Mesothelial cell of epicardium (in vitro differentiated cells): Measurements from ENCODE around the gene TPK1. TPM values are rescaled to one million over a fixed set of nuclear protein-coding genes. Genes with fewer than 3 reads are reported as not detected.

Experiments
- DNase-seq, 2 experiments: peaks; one replicate each; pipeline ENCODE4 v3.0.0; 2021; ENCODE audit warnings: low spot score in 2 of 2; ENCODE audit not compliant: unreplicated experiment in 2 of 2
- H3K27ac Mint-ChIP-seq: 2 replicates; pipeline ENCODE4 v1.8.0; 2021; ENCODE audit warnings: mixed read lengths
- H3K27me3 Mint-ChIP-seq: 2 replicates; pipeline ENCODE4 v1.8.0; 2021; ENCODE audit warnings: low read depth, mixed read lengths
- H3K36me3 Mint-ChIP-seq: 2 replicates; pipeline ENCODE4 v1.8.0; 2021; ENCODE audit warnings: mixed read lengths
- H3K4me1 Mint-ChIP-seq: 2 replicates; pipeline ENCODE4 v1.8.0; 2021; ENCODE audit warnings: mixed read lengths
- H3K4me3 Mint-ChIP-seq: 2 replicates; pipeline ENCODE4 v1.8.0; 2021; ENCODE audit warnings: mild to moderate bottlenecking, moderate library complexity, mixed read lengths
- H3K9me3 Mint-ChIP-seq: 2 replicates; pipeline ENCODE4 v1.8.0; 2021; ENCODE audit warnings: mixed read lengths
- CTCF ChIP-seq: fragments of 200-600 bp; sonication (generic); IDR thresholded peaks from one replicate; pipeline ENCODE4 v1.5.0; 2021; ENCODE audit warnings: antibody characterized with exemption; ENCODE audit not compliant: unreplicated experiment
- total RNA-seq: library from RNA; stranded (reverse); gene quantifications from 3 replicates; pipeline ENCODE4 v1.2.1, GENCODE V29; 2021

Gene TPK1
- total RNA-seq, 1 donor from 2014 or later, result 3.3 TPM

GRCh38 chr7:144487901-144488300 lies 348.0 kb downstream of the TPK1 start:
- Mint-ChIP-seq H3K27ac (no peak overlapping the region), H3K36me3 (no peaks in the 10 kb centered on the region), H3K9me3 (peaks cover 7% of the 10 kb centered on the region), H3K4me3 (no peak overlapping the region), H3K4me1 (peaks cover 11% of the 10 kb centered on the region), H3K27me3 (peaks cover 49% of the 10 kb centered on the region)
- DNase-seq, result no peak
- TF ChIP-seq CTCF, result no peak

- peaks cover 7% of the 10 kb centered on the region for H3K9me3 Mint-ChIP-seq
- no peak overlapping the region for H3K4me3 Mint-ChIP-seq
- H3K36me3 Mint-ChIP-seq, result no peaks in the 10 kb centered on the region
- no peak for DNase-seq
- peaks cover 5% of the 10 kb centered on the region for H3K4me1 Mint-ChIP-seq
- no peak for TF ChIP-seq CTCF
- H3K27me3 Mint-ChIP-seq, result peaks cover 35% of the 10 kb centered on the region
- H3K27ac Mint-ChIP-seq, result no peak overlapping the region
These were observed 351.4 kb downstream of the TPK1 start for GRCh38 chr7:144484445-144484844.

- peaks cover 7% of the 10 kb centered on the region for H3K9me3 Mint-ChIP-seq
- TF ChIP-seq CTCF, result no peak
These were observed 352.7 kb downstream of the TPK1 start for GRCh38 chr7:144483189-144483588.

GRCh38 chr7:144481833-144482232 lies 354.0 kb downstream of the TPK1 start:
- Mint-ChIP-seq H3K27me3 (peaks cover 22% of the 10 kb centered on the region), H3K27ac (no peak overlapping the region), H3K9me3 (peaks cover 7% of the 10 kb centered on the region), H3K4me1 (no peaks in the 10 kb centered on the region), H3K36me3 (no peaks in the 10 kb centered on the region), H3K4me3 (no peak overlapping the region)
- TF ChIP-seq CTCF, result no peak
- no peak for DNase-seq

More at GRCh38 chr7:144483189-144483588, 352.7 kb downstream of the TPK1 start:
- no peak for DNase-seq
- no peak overlapping the region for H3K27ac Mint-ChIP-seq
- no peaks in the 10 kb centered on the region for H3K4me1 Mint-ChIP-seq
- H3K4me3 Mint-ChIP-seq, result no peak overlapping the region
- H3K27me3 Mint-ChIP-seq, result peaks cover 34% of the 10 kb centered on the region
- H3K36me3 Mint-ChIP-seq, result no peaks in the 10 kb centered on the region

GRCh38 chr7:144477348-144477747 lies 358.5 kb downstream of the TPK1 start:
- TF ChIP-seq CTCF, result no peak
- peaks cover 26% of the 10 kb centered on the region for H3K27me3 Mint-ChIP-seq

More at GRCh38 chr7:144477348-144477747, 358.5 kb downstream of the TPK1 start:
- no peak overlapping the region for H3K4me3 Mint-ChIP-seq
- H3K4me1 Mint-ChIP-seq, result no peaks in the 10 kb centered on the region
- H3K36me3 Mint-ChIP-seq, result no peaks in the 10 kb centered on the region
- peak overlapping the region; percentile 35 for H3K27ac Mint-ChIP-seq
- no peaks in the 10 kb centered on the region for H3K9me3 Mint-ChIP-seq
- no peak for DNase-seq
